ENCODE data around the gene B3GAT1. TPM values are rescaled to one million over a fixed set of nuclear protein-coding genes. Genes with fewer than 3 reads are reported as not detected.

B3GAT1 gene
- total RNA-seq, 2 donors from 2014 or later = 0.71 TPM; not detected in 1

DNA sequence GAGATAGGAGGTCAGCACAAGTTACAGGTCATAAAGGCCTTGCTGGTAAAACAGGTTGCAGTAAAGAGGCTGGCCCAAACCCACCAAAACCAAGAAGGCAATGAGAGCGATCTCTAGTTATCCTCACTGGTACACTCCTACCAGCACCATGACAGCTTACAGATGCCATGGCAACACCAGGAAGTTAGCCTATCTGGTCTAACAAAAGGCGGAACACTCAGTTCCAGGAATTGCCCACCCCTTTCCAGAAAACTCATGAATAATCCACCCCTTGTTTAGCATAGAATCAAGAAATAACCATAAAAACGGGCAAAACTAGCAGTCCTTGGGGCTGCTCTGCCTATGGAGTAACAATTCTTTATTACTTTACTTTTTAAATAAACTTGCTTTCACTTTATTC is 43.5 kb upstream of the B3GAT1 start:
- no peak for DNase-seq (ENCODE audit: low spot score)
- TF ChIP-seq, protein P1, sequence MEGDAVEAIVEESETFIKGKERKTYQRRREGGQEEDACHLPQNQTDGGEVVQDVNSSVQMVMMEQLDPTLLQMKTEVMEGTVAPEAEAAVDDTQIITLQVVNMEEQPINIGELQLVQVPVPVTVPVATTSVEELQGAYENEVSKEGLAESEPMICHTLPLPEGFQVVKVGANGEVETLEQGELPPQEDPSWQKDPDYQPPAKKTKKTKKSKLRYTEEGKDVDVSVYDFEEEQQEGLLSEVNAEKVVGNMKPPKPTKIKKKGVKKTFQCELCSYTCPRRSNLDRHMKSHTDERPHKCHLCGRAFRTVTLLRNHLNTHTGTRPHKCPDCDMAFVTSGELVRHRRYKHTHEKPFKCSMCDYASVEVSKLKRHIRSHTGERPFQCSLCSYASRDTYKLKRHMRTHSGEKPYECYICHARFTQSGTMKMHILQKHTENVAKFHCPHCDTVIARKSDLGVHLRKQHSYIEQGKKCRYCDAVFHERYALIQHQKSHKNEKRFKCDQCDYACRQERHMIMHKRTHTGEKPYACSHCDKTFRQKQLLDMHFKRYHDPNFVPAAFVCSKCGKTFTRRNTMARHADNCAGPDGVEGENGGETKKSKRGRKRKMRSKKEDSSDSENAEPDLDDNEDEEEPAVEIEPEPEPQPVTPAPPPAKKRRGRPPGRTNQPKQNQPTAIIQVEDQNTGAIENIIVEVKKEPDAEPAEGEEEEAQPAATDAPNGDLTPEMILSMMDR (IDR thresholded peaks at IDR 0.05) = no peak

DNA sequence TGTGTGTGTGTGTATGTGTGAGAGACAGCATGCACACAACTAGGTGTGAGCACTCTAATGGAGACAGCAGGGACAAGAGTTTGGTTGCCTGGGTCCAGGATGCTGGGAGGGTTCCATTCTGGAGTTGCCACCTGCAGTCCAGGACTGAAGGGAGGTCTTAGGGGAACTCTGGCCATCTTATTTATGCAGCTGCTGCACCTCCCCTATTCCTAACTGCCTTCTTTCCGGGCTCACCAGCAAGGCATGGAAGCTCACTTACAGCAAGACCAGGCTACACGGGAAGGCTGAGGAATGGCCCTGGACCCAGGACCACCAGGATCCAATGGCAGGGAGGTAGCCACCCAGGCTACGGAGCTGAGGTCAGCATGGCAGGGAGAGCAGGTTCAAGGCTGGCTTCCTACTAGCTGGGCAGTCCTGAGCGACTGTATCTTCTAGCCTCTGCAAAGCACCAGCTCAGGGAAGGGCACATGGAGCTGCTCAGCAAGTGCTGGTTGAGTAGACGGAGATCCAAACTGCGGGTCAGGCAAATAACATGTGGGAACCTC is 42.2 kb upstream of the B3GAT1 start:
- no peaks in the 10 kb centered on the region for H3K4me1 ChIP-seq (ENCODE audit: control insufficient read depth in 1 of 2, low read depth in 2 of 2)
- H3K9me3 ChIP-seq = peaks cover 14% of the 10 kb centered on the region
- DNase-seq (ENCODE audit: low spot score) (no peak), ATAC-seq (ENCODE audit: insufficient number of reproducible peaks, low FRiP score, low read depth) (no peak)
- TF ChIP-seq, protein P1 (IDR thresholded peaks at IDR 0.05) = no peak
- H3K27ac ChIP-seq = no peak overlapping the region
- no peaks in the 10 kb centered on the region for H3K27me3 ChIP-seq (replicated peaks; ENCODE audit: insufficient read depth)
- no peaks in the 10 kb centered on the region for H3K36me3 ChIP-seq
- no peak overlapping the region for H3K4me3 ChIP-seq

More for the DNA sequence above, 43.5 kb upstream of the B3GAT1 start:
- Histone ChIP-seq H3K4me3 (no peak overlapping the region), H3K4me1 (ENCODE audit: control insufficient read depth in 1 of 2, low read depth in 2 of 2) (no peaks in the 10 kb centered on the region), H3K27me3 (replicated peaks; ENCODE audit: insufficient read depth) (no peaks in the 10 kb centered on the region), H3K9me3 (peaks cover 14% of the 10 kb centered on the region), H3K36me3 (no peaks in the 10 kb centered on the region), H3K27ac (no peak overlapping the region)
- no peak for ATAC-seq (ENCODE audit: insufficient number of reproducible peaks, low FRiP score, low read depth)

DNA sequence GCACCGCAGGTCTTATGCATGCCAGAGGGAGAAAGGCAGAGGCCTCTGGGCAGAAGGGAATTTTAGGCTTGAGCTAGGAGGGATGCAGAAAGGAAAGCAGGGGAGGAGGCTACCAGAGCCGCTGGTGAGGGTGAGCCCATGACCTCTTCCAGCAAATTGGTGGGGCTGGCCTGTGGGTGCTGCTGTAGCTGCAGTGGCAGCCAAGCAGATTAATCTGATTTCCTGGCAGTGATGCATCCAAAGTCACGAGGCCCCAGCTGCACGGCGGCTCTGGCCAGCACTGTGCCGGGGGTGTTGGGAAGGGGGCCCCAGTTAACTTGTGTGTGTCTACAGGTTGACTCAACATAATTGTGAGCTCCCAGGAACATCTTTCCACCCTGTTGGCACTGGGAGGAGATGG is 41.4 kb upstream of the B3GAT1 start:
- H3K9me3 ChIP-seq = peaks cover 14% of the 10 kb centered on the region
- H3K4me3 ChIP-seq = no peak overlapping the region
- TF ChIP-seq, protein P1 (IDR thresholded peaks at IDR 0.05) = no peak
- no peaks in the 10 kb centered on the region for H3K4me1 ChIP-seq (ENCODE audit: control insufficient read depth in 1 of 2, low read depth in 2 of 2)
- H3K36me3 ChIP-seq = no peaks in the 10 kb centered on the region
- no peak for DNase-seq (ENCODE audit: low spot score)
- no peak overlapping the region for H3K27ac ChIP-seq
- no peak for ATAC-seq (ENCODE audit: insufficient number of reproducible peaks, low FRiP score, low read depth)
- no peaks in the 10 kb centered on the region for H3K27me3 ChIP-seq (replicated peaks; ENCODE audit: insufficient read depth)

DNA sequence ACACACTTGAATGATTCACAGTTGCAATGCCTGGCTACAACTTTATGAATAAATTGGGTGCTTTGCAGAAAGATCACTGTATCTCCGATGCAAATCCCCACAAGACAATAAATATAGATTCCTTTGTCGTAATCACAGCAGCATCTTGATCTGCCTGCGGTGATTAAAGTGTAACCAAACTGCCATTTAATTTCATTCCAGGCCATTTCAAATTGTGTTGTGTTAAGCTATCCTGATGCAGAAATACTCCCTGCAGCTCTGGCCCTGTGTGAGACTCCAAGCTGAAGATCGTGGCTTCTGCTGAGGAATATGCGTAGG is 40.8 kb upstream of the B3GAT1 start:
- TF ChIP-seq, protein P1 (IDR thresholded peaks at IDR 0.05) = no peak
- no peak overlapping the region for H3K27ac ChIP-seq
- ATAC-seq (ENCODE audit: insufficient number of reproducible peaks, low FRiP score, low read depth) = no peak
- H3K4me1 ChIP-seq (ENCODE audit: control insufficient read depth in 1 of 2, low read depth in 2 of 2) = no peaks in the 10 kb centered on the region
- no peak overlapping the region for H3K4me3 ChIP-seq
- peaks cover 9% of the 10 kb centered on the region for H3K9me3 ChIP-seq
- H3K27me3 ChIP-seq (replicated peaks; ENCODE audit: insufficient read depth) = no peaks in the 10 kb centered on the region
- H3K36me3 ChIP-seq = no peaks in the 10 kb centered on the region
- no peak for DNase-seq (ENCODE audit: low spot score)

DNA sequence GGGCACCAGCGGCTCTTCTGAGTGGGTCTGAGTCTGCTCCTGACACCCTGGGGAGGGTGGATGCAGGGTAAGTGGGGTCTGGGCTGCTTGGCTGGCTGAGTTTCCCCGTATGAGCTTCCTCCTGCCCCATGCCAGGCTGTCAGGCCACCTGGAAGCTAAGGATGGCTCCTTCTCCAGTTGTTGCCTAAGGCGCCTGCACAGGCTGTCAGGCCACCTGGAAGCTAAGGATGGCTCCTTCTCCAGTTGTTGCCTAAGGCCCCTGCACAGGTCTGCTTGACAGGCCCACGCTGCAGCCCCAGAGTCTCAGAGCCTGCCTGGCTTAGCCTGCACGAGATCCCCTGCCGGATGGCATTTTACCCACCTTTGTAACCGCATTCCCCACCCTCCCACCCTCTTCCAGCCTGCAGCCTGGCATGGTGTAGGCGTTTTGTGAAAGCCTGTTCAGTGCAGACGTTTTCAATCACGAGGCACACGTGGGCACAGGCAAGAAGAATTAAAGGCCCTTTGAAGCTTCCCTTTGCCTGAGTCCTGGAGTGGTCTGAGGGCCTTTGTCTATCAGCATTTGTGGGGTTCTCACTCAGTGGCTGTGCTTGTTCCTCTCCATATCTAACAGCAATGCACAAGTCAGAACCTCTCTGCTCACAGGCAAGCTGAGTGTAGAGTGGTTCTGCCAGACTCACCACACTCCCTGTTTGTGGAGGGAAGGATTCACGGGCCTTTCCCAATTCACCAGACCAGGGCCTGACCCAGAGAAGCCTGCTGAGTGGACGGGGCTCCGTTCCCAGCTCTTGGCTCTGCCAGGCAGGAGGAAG is 40.2 kb upstream of the B3GAT1 start:
- DNase-seq (ENCODE audit: low spot score) (no peak), ATAC-seq (ENCODE audit: insufficient number of reproducible peaks, low FRiP score, low read depth) (no peak)
- H3K36me3 ChIP-seq = no peaks in the 10 kb centered on the region
- H3K9me3 ChIP-seq = peaks cover 8% of the 10 kb centered on the region
- TF ChIP-seq, protein P1 (IDR thresholded peaks at IDR 0.05) = no peak
- no peak overlapping the region for H3K27ac ChIP-seq
- H3K27me3 ChIP-seq (replicated peaks; ENCODE audit: insufficient read depth) = no peaks in the 10 kb centered on the region
- H3K4me1 ChIP-seq (ENCODE audit: control insufficient read depth in 1 of 2, low read depth in 2 of 2) = no peaks in the 10 kb centered on the region
- H3K4me3 ChIP-seq = no peak overlapping the region
